Osteocyte (in vitro differentiated cells): Measurements from ENCODE around the gene ATP6V0A4. TPM values are rescaled to one million over a fixed set of nuclear protein-coding genes. Genes with fewer than 3 reads are reported as not detected.
A peak's percentile ranks its signal among the peaks of the same experiment; 100 is the strongest.

Source experiments
- DNase-seq: peaks from one replicate; pipeline ENCODE4 v3.0.0; 2021; ENCODE audit warnings: mixed read lengths; ENCODE audit not compliant: unreplicated experiment; ENCODE audit errors: extremely low spot score
- H3K27ac Mint-ChIP-seq: one replicate; pipeline ENCODE4 v1.8.0; 2021; ENCODE audit warnings: mild to moderate bottlenecking, mixed read lengths; ENCODE audit not compliant: unreplicated experiment
- H3K27me3 Mint-ChIP-seq: one replicate; pipeline ENCODE4 v1.8.0; 2021; ENCODE audit warnings: mixed read lengths; ENCODE audit not compliant: unreplicated experiment
- H3K36me3 Mint-ChIP-seq: one replicate; pipeline ENCODE4 v1.8.0; 2021; ENCODE audit warnings: mixed read lengths; ENCODE audit not compliant: unreplicated experiment
- H3K4me1 Mint-ChIP-seq: one replicate; pipeline ENCODE4 v1.8.0; 2021; ENCODE audit warnings: mixed read lengths; ENCODE audit not compliant: unreplicated experiment
- H3K4me3 Mint-ChIP-seq: one replicate; pipeline ENCODE4 v1.8.0; 2021; ENCODE audit warnings: mild to moderate bottlenecking, moderate library complexity, mixed read lengths; ENCODE audit not compliant: unreplicated experiment
- H3K9me3 Mint-ChIP-seq: one replicate; pipeline ENCODE4 v1.8.0; 2021; ENCODE audit warnings: mixed read lengths; ENCODE audit not compliant: unreplicated experiment
- total RNA-seq: library from RNA; stranded (reverse); gene quantifications from 2 replicates; pipeline ENCODE4 v1.2.1, GENCODE V29; 2021
- TF ChIP-seq, protein P1 (sequence below): fragments of 200-600 bp; sonication (generic); IDR thresholded peaks from 2 replicates; pipeline ENCODE4 v1.5.0; 2021; ENCODE audit warnings: antibody characterized with exemption, mild to moderate bottlenecking, moderate library complexity

Gene ATP6V0A4
- total RNA-seq, 1 donor from 2014 or later: 0.64 TPM

DNA sequence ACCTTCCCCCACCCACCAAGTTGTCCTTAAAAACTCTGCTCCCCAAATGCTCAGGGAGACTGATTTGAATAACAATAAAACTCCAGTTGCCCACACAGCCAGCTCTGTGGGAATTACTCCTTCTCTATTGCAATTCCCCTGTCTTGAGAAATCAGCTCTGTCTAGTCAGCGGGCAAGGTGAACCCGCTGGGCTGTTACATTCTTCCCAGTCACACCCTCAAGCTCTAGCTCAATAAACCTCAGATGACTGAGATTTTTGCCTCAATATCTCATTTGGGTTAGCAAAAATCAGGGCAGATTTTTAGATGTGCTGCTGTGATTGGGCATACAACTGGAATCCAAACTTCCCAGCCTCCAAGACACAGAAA, 129.8 kb downstream of the ATP6V0A4 start:
- Mint-ChIP-seq H3K27ac (no peak overlapping the region), H3K27me3 (peaks cover 28% of the 10 kb centered on the region), H3K36me3 (no peaks in the 10 kb centered on the region), H3K9me3 (no peaks in the 10 kb centered on the region), H3K4me3 (no peak overlapping the region), H3K4me1 (peaks cover 13% of the 10 kb centered on the region)
- TF ChIP-seq, protein P1, sequence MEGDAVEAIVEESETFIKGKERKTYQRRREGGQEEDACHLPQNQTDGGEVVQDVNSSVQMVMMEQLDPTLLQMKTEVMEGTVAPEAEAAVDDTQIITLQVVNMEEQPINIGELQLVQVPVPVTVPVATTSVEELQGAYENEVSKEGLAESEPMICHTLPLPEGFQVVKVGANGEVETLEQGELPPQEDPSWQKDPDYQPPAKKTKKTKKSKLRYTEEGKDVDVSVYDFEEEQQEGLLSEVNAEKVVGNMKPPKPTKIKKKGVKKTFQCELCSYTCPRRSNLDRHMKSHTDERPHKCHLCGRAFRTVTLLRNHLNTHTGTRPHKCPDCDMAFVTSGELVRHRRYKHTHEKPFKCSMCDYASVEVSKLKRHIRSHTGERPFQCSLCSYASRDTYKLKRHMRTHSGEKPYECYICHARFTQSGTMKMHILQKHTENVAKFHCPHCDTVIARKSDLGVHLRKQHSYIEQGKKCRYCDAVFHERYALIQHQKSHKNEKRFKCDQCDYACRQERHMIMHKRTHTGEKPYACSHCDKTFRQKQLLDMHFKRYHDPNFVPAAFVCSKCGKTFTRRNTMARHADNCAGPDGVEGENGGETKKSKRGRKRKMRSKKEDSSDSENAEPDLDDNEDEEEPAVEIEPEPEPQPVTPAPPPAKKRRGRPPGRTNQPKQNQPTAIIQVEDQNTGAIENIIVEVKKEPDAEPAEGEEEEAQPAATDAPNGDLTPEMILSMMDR: no peak
- DNase-seq: no peak

DNA sequence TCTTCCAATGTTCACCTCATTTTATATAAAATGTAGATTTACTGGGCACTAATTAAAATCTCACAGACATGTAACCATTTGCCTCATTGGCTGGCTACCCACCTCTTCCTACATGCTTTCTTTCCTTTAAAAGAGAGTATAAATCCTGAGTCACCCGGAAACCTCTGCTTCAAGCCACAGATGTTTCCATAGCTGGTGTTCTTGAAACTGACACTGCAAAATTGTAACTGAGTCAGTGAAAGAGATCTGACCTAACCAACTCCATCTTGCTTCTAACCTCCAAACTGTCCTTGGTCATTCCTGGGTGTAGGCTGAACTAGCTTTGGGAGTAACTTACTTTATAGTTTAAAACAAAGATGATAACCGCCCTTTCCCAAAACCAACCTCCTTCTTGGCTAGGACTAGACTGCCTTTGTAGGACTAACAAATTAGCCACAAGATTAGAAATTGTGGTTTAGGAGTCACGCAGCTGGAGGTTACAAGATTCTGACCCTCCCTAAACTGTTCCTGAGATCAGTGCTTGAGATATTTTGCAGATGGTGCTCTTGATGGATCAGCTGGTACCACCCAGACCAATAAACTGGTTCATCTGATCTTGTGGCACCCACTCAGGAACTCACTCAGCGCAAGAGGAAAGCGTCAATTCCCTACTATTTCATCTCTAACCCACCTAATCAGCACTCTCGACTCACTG, 130.3 kb downstream of the ATP6V0A4 start:
- H3K4me3 Mint-ChIP-seq: no peak overlapping the region
- no peak overlapping the region for H3K27ac Mint-ChIP-seq
- no peaks in the 10 kb centered on the region for H3K36me3 Mint-ChIP-seq
- H3K27me3 Mint-ChIP-seq: peaks cover 28% of the 10 kb centered on the region
- TF ChIP-seq, protein P1: no peak
- no peak for DNase-seq
- H3K4me1 Mint-ChIP-seq: peaks cover 17% of the 10 kb centered on the region
- no peaks in the 10 kb centered on the region for H3K9me3 Mint-ChIP-seq

DNA sequence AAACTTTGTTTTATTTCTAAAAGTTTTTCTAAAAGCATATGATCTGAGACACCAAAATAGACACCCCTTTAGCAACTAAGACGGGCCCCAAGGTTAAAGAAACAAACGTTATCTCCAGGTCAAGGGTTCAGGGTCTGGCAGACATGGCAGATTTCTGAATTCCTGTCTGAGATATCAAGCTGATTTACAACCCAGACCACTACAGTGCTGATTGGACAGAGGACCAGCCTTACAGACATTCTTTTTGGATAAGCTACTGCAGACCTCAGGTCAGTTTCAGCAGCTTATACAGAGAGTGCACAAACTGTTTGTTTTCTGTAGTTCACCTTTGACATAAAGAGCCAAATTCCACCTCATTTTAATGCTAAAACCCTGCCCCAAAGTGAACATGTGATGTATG, 131.6 kb downstream of the ATP6V0A4 start:
- Mint-ChIP-seq H3K4me1 (peaks cover 17% of the 10 kb centered on the region), H3K9me3 (no peaks in the 10 kb centered on the region), H3K27me3 (peaks cover 34% of the 10 kb centered on the region), H3K36me3 (no peaks in the 10 kb centered on the region), H3K4me3 (no peak overlapping the region), H3K27ac (no peak overlapping the region)
- TF ChIP-seq, protein P1: no peak
- no peak for DNase-seq

DNA sequence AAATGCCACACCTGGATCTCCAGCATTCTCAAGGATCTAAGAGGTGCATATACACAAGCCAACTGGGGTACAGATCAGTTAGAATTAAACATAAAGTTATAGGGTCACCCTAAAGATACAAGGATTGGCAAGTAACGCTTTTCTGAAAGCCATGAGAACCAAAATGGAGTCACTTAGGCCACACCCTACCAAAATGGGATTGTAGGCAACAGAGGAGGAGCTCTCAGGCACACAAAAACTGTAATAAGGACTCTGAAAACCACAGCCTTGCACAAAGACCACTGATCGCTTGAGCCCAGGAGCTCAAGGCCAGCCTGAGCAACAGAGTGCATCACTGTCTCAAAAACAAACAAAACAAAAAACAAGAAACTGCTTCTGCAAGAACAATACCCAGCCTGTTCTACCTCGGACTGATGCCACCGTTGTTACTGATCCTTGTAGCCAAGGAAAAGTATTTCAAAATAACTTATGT, 132.3 kb downstream of the ATP6V0A4 start:
- Mint-ChIP-seq H3K4me1 (peaks cover 20% of the 10 kb centered on the region), H3K4me3 (no peak overlapping the region), H3K27ac (no peak overlapping the region), H3K36me3 (no peaks in the 10 kb centered on the region), H3K9me3 (no peaks in the 10 kb centered on the region), H3K27me3 (peaks cover 38% of the 10 kb centered on the region)
- TF ChIP-seq, protein P1: no peak
- no peak for DNase-seq

DNA sequence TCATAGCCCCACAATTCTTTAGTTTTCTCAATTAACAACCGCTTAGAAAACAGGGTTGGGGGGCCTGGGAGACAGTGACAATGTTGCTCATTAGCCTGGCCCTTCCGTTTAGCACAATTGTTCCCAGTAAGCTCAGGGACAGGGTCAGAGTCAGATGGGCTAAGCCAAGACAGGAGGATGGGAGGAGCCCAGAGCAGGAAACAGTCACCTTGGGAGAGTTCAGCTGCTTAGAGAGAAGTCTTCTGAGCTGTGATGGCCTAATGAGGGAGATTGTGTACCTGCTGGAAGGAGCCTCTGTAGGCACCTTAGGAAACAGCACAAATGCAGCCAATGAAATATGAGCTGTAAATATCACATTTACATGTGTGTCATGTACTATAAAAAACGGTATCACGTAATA, 132.7 kb downstream of the ATP6V0A4 start:
- Mint-ChIP-seq H3K4me3 (peak overlapping the region; percentile 44), H3K36me3 (no peaks in the 10 kb centered on the region), H3K27me3 (peaks cover 38% of the 10 kb centered on the region), H3K9me3 (no peaks in the 10 kb centered on the region), H3K27ac (no peak overlapping the region), H3K4me1 (peaks cover 20% of the 10 kb centered on the region)
- no peak for DNase-seq
- TF ChIP-seq, protein P1: no peak
